Testis (tissue), 3 donors: Measurements from ENCODE around the gene CYP2J2. TPM values are rescaled to one million over a fixed set of nuclear protein-coding genes. Genes with fewer than 3 reads are reported as not detected.
"Not testable (repeated sequence)": the region's sequence is repeated elsewhere in the genome, so short reads cannot be mapped to it uniquely, and the experiment has no call there.

ENCODE experiments used
- DNase-seq: peaks from one replicate; pipeline ENCODE4 v3.0.0-alpha.2; 2019
- H3K27ac ChIP-seq, 2 donors: fragments of 200-600 bp; sonication (generic); one replicate each; pipeline ENCODE4 v1.5.1; 2019
- H3K27me3 ChIP-seq: fragments of 200-600 bp; sonication (generic); one replicate; pipeline ENCODE4 v1.5.1; 2019
- H3K36me3 ChIP-seq: fragments of 200-600 bp; sonication (generic); one replicate; pipeline ENCODE4 v1.5.1; 2017; ENCODE audit warnings: low read depth; ENCODE audit errors: missing control alignments
- H3K4me1 ChIP-seq: fragments of 200-600 bp; sonication (generic); one replicate; pipeline ENCODE4 v1.5.1; 2019
- H3K4me3 ChIP-seq, 2 donors: fragments of 200-600 bp; sonication (generic); one replicate each; pipeline ENCODE4 v1.5.1; 2017 to 2019
- H3K9me3 ChIP-seq: fragments of 200-600 bp; sonication (generic); one replicate; pipeline ENCODE4 v1.5.1; 2017
- POLR2A ChIP-seq: fragments of 450-650 bp; IDR thresholded peaks from one replicate; pipeline ENCODE4 v1.6.1; 2017; ENCODE audit warnings: antibody characterized with exemption, mild to moderate bottlenecking, moderate library complexity
- WGBS, 2 donors: methylation state at CpG; one replicate each; pipeline ENCODE4 v1.1.5; 2018; 5-methylcytosine and 5-hydroxymethylcytosine counted together
- intact Hi-C: fragments of 100-400 bp; cut with DNase I; formaldehyde crosslinking; loops from one replicate; pipeline ENCODE4 v1.15.1; 2023; ENCODE audit warnings: low total_unique reads
- polyA plus RNA-seq: library from polyadenylated mRNA; stranded (reverse); fragments of 350-450 nt; fragmentation: Illumina TruSeq; extraction: RNeasy Lipid Tissue Mini Kit (QIAGEN cat#74804); gene quantifications from one replicate; pipeline ENCODE4 v1.2.3, GENCODE V29; 2014; ENCODE audit warnings: low read depth, low replicate concordance; ENCODE audit not compliant: insufficient read depth
- total RNA-seq, 2 donors: library from RNA; depleted of rRNA; stranded (reverse); fragments of >200 nt; gene quantifications; one replicate each; pipeline ENCODE4 v1.2.3, GENCODE V29; 2016
- TF ChIP-seq, protein P1 (sequence below), 3 experiments: fragments of 450-650 bp in 2 of 3; fragments of 200-600 bp in 1 of 3; sonication (generic) in 1 of 3; IDR thresholded peaks; one replicate each; pipeline ENCODE4 v1.5.1; 2016 to 2019; ENCODE audit warnings: antibody characterized with exemption in 3 of 3, mild to moderate bottlenecking in 2 of 3, moderate library complexity in 1 of 3

Gene CYP2J2
- total and polyA plus RNA-seq, 3 donors from 2014 or later, result 2.7 to 8.1 (median 3.1) TPM

- intact Hi-C loops, result no loop called here
- TF ChIP-seq, protein P1, sequence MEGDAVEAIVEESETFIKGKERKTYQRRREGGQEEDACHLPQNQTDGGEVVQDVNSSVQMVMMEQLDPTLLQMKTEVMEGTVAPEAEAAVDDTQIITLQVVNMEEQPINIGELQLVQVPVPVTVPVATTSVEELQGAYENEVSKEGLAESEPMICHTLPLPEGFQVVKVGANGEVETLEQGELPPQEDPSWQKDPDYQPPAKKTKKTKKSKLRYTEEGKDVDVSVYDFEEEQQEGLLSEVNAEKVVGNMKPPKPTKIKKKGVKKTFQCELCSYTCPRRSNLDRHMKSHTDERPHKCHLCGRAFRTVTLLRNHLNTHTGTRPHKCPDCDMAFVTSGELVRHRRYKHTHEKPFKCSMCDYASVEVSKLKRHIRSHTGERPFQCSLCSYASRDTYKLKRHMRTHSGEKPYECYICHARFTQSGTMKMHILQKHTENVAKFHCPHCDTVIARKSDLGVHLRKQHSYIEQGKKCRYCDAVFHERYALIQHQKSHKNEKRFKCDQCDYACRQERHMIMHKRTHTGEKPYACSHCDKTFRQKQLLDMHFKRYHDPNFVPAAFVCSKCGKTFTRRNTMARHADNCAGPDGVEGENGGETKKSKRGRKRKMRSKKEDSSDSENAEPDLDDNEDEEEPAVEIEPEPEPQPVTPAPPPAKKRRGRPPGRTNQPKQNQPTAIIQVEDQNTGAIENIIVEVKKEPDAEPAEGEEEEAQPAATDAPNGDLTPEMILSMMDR (IDR thresholded peaks at IDR 0.05), result no peak
- no peak for TF ChIP-seq POLR2A
- Histone ChIP-seq H3K27me3 (no peaks in the 10 kb centered on the region), H3K4me3 (no peak overlapping the region), H3K27ac (no peak overlapping the region), H3K36me3 (no peaks in the 10 kb centered on the region), H3K9me3 (no peaks in the 10 kb centered on the region), H3K4me1 (no peaks in the 10 kb centered on the region)
- no peak for DNase-seq
- whole genome bisulfite sequencing, 2 donors, result 85 to 90% methylated on average over 5 of the region's 5 CpGs
Observed at GRCh38 chr1:59936358-59936821, 9.8 kb upstream of the CYP2J2 start.

DNA sequence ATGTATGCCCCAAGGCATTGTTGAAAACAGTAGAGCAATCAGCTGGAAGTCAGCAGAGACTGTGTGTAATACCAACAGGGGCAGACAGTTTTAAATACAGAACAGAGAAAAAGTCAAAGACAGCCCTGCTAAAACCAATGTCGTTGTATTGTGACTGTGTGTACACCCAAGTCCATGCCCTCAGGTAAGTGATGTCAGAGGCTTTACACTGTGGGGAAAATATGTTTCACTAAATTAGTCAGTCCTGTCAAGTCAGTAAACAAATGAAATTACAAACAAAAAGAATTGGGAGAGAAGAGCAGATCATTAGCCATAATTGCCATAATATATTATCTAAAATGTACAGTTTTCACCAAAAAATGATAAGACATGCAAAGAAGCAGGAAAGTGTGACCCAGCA, 2.4 kb upstream of the CYP2J2 start:
- H3K9me3 ChIP-seq, result no peaks in the 10 kb centered on the region
- 53 to 76% methylated on average over 1 of the region's 1 CpG for WGBS, 2 donors
- H3K27ac ChIP-seq, result no peak overlapping the region
- DNase-seq, result no peak
- H3K4me3 ChIP-seq, result no peak overlapping the region
- intact Hi-C loops, result no loop called here
- TF ChIP-seq POLR2A, result no peak
- TF ChIP-seq, protein P1 (IDR thresholded peaks at IDR 0.05), result no peak
- H3K4me1 ChIP-seq, result no peaks in the 10 kb centered on the region
- H3K27me3 ChIP-seq, result no peaks in the 10 kb centered on the region
- H3K36me3 ChIP-seq, result no peaks in the 10 kb centered on the region

DNA sequence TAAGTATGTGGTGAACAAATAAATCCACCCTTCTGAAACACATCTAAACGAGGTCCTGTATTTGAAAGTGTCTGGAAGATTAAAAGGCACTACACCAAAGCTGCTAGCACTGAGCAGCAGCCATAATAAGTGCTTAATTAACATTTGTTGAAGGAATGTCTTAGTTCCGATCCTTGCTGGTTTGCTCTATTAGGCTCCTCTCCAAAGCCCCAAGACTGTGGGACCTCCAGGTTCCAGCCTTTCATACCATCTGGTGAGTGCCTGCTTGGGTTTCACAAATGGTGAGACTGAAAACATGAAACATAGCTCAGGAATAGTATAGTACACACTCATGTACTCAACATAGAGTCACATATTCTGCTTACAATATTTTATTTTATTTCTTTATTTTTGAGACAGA, 640 bp upstream of the CYP2J2 start:
- Histone ChIP-seq H3K27ac (no peak overlapping the region), H3K27me3 (no peaks in the 10 kb centered on the region), H3K36me3 (no peaks in the 10 kb centered on the region), H3K4me3 (no peak overlapping the region), H3K4me1 (no peaks in the 10 kb centered on the region), H3K9me3 (no peaks in the 10 kb centered on the region)
- 25 to 32% methylated on average over 2 of the region's 2 CpGs for WGBS, 2 donors
- no peak for TF ChIP-seq POLR2A
- TF ChIP-seq, protein P1 (IDR thresholded peaks at IDR 0.05), result no peak
- DNase-seq, result no peak
- intact Hi-C loops, result no loop called here

- Histone ChIP-seq H3K36me3 (no peaks in the 10 kb centered on the region), H3K9me3 (no peaks in the 10 kb centered on the region), H3K4me1 (no peaks in the 10 kb centered on the region), H3K27me3 (no peaks in the 10 kb centered on the region), H3K27ac (no peak overlapping the region), H3K4me3 (no peak overlapping the region)
- no peak for DNase-seq
- intact Hi-C loops, result no loop called here
- TF ChIP-seq, protein P1 (IDR thresholded peaks at IDR 0.05), result no peak
- no peak for TF ChIP-seq POLR2A
Observed at GRCh38 chr1:59924653-59925052, 1.9 kb downstream of the CYP2J2 start.

DNA sequence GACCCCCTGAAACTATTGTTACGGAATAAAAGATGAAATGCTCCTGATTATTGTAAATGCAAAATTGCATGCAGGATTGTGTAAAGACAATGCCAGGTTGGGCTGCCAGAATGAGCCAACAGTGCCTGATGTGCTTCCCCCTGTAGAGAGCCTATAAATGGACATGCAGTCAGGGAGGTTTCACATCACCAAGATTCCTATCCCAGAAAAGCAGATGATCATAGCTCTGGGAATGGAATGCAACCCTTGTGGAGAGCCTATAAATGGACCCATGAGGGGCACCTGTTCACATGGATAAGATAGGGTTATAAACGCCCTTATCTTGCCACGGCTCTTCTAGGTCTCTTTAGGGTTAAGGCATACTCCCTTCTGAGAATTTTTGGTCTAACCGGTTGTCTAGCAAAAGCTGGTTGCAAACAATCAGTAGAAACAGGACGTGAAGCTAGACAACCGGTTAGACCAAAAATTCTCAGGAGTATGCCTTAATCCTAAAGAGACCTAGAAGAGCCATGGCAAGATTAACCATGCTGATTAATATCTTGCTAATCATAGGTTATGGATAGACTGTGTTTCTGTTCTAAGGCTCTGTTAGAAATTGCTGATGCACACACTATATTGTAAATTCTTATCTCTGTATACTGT, 5.2 kb downstream of the CYP2J2 start:
- H3K36me3 ChIP-seq, H3K4me3 ChIP-seq, DNase-seq, H3K27me3 ChIP-seq, H3K27ac ChIP-seq, H3K4me1 ChIP-seq, intact Hi-C loops, H3K9me3 ChIP-seq: not testable (repeated sequence)
- 83 to 94% methylated on average over 6 of the region's 6 CpGs for WGBS, 2 donors
